GM19099 (cell line): ENCODE measurements around the gene CDC42BPB.

ENCODE experiments used
- POLR2A ChIP-seq: IDR thresholded peaks from 3 replicates; pipeline ENCODE4 v1.6.1; 2011; ENCODE audit warnings: low read depth; ENCODE audit not compliant: insufficient read length; ENCODE audit errors: extremely low read depth

The CDC42BPB gene, protein sequence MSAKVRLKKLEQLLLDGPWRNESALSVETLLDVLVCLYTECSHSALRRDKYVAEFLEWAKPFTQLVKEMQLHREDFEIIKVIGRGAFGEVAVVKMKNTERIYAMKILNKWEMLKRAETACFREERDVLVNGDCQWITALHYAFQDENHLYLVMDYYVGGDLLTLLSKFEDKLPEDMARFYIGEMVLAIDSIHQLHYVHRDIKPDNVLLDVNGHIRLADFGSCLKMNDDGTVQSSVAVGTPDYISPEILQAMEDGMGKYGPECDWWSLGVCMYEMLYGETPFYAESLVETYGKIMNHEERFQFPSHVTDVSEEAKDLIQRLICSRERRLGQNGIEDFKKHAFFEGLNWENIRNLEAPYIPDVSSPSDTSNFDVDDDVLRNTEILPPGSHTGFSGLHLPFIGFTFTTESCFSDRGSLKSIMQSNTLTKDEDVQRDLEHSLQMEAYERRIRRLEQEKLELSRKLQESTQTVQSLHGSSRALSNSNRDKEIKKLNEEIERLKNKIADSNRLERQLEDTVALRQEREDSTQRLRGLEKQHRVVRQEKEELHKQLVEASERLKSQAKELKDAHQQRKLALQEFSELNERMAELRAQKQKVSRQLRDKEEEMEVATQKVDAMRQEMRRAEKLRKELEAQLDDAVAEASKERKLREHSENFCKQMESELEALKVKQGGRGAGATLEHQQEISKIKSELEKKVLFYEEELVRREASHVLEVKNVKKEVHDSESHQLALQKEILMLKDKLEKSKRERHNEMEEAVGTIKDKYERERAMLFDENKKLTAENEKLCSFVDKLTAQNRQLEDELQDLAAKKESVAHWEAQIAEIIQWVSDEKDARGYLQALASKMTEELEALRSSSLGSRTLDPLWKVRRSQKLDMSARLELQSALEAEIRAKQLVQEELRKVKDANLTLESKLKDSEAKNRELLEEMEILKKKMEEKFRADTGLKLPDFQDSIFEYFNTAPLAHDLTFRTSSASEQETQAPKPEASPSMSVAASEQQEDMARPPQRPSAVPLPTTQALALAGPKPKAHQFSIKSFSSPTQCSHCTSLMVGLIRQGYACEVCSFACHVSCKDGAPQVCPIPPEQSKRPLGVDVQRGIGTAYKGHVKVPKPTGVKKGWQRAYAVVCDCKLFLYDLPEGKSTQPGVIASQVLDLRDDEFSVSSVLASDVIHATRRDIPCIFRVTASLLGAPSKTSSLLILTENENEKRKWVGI (N-terminal part only)

GRCh38 chr14:103057372-103058163 lies at the start of gene CDC42BPB:
Gene CDC42BPB (minus strand): TSS chr14:103057549. CDS start chr14:103057173, 376 bp downstream.
- no peak for TF ChIP-seq POLR2A

DNA sequence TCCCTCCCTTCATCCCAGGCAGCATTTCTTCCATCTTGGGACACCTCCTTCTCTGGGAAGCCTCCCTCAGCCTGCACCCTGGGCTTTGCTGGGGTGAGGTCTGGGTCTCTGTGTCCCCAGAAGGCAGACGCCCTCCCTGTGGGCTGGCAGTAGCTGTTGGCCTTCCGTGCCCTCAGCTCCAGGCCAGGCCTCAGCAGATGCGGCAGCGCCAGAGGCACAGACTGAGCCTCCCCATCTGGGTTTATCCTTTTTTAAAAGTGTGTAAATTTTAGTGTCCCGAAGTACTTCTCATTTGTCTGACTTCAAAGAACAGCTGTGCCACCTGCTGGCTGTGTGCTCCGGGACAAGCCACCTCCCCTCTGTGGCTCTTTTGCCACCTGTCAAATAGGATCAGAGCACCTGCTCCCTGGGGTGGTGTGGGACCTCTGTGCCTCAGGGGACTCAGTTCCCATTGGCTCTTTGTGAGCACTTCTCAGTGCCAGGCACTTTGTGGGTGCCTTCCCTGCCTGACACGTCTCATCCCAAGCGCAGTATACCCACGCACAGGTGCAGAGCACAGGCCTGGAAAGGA lies 48.3 kb upstream of the CDC42BPB start:
- no peak for TF ChIP-seq POLR2A

DNA sequence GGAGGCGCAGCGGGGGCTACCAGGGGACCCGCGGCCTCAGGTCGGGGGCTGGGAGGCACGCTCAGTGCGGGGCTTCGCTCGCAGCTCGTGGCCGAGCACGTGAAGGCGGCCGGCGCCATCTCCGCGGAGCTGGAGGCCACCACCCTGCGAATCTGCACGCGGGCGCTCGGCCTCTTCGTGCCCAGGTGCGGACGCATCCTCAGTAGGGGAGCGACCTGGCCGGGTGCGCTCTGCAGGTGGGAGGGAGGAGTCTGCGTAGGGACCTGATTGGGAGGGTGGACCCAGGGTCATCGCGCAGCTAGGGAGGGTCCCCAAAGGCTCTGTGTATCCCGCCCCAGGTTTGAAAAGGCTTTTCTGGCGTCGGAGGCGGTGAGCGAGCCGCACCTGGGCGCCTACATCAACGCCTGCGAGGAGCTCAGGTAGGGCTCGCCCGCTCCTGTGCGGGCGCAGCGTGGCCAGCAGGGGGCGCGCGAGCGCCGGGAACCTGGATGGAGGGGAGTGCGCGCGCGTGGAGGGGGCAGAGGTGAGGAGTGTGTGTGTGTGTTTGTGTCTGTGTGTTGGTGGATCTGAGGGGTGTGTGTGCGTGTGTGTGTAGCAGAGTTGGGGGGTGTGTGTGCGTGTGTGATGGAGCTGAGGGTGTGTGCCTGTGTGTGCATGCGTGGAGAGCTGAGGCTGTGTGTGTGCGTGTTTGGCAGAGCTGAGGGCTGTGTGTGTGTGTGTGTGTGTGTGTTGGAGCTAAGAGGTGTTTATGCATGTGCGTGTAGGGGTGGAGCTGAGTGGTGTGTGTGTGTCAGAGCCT lies 47.5 kb upstream of the CDC42BPB start:
- no peak for TF ChIP-seq POLR2A

DNA sequence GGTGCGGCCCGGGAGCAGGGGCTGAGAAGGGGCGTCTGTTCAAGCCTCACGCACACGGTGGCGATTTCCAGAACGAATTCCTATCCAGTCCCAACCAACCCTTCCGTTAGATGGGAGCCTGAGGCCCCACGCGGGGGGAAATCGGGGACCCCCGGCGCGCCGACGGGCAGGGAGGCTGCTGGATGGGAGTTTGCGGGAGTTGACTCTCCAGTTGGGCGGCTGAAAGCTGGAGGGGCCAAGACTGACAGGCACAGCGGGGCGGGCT lies 47.0 kb upstream of the CDC42BPB start:
- no peak for TF ChIP-seq POLR2A

GRCh38 chr14:103103461-103104388 lies 46.4 kb upstream of the CDC42BPB start:
- no peak for TF ChIP-seq POLR2A

DNA sequence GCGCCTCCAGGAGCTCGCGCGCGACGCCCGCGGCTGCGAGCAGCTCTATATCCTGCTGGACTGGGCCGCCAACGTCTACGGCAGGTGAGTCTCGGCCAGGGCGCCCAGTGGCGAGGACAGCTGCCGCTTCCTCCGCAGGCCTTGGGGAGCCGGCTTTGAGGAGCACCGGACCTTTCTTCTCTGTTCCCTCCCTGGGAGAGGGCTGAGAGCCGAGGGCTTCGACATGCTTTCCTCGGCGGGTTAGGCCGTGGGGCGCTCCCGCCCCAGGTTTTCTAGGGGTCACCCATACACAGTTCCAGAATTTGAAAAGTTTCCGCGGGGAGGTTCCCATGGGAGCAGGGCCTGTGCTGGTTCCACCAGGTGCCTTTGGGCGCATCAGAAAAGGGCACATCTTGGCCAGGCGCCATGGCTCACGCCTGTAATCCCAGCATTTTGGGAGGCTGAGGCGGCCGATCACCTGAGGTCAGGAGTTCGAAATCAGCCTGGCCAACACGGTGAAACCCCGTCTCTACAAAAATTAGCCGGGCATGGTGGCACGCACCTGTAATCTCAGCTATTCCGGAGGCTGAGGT lies 45.4 kb upstream of the CDC42BPB start:
- TF ChIP-seq POLR2A: no peak

GRCh38 chr14:103101963-103102688 lies 44.8 kb upstream of the CDC42BPB start:
- no peak for TF ChIP-seq POLR2A

DNA sequence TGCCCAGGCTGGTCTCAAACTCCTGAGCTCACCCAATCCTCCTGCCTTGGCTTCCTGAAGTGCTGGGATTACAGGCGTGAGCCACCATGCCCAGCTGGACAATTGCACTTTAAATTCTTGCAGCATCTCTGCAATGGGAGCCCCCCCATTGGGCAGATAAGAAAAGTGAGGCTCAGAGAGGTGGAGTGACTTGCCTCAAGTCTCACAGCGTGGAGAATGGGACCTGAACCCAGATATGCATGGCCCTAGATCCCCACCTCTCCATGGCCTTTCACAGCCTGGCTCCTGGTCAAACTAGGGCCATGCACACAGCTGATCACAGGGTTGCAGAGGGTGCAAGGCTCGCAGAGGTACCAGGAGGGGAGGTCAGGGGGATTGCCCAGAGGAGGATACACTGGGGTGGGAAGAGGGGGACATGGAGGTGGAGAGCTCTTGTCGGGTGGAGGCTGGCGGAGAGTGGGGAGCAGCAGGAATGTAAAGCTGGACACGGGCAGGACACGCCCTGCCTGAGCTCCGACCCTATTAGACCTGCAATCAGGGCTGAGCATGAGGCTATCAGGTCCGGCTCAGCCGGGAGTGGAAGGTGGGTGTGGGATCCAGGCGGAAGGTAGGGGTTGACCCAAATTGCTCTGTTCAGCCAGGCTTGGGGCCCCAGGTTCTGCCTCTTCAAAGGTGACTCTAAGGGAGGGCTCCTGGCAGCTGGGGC lies 44.1 kb upstream of the CDC42BPB start:
- TF ChIP-seq POLR2A: no peak

DNA sequence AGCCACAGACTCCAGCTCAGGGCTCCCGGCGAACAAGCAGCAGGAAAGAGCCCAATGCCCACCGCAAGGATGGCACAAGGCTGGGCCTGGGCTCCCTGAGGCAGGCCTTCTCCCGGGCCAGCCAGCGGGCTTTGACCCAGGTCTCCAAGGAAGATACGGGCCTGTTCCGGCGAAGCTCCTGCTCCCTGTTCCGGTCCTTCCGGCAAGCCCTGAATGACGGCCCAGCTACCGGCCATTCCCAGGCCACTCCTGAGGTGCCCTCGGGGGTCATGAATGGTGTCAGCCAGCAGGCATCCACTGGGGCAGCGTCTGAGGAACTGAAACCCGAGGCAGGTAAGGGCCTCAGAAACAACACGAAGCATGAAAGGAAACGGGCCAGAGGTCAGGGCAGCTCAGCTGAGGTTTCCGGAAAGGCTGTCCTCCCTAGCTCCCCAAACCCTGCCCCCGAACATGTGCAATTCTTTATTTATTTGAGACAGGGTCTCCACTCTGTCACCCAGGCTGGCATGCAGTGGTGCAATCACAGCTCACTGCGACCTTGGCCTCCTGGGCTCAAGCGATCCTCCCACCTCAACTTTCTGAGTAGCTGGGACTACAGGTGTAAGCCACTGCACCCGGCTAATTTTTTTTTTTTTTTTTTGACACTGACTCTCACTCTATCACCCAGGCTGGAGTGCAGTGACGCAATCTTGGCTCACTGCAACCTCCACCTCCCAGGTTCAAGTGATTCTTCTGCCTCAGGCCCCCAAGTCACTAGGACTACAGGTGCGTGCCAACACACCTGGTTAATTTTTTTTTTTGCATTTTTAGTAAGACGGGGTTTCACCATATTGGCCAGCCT lies 43.2 kb upstream of the CDC42BPB start:
- TF ChIP-seq POLR2A: no peak

DNA sequence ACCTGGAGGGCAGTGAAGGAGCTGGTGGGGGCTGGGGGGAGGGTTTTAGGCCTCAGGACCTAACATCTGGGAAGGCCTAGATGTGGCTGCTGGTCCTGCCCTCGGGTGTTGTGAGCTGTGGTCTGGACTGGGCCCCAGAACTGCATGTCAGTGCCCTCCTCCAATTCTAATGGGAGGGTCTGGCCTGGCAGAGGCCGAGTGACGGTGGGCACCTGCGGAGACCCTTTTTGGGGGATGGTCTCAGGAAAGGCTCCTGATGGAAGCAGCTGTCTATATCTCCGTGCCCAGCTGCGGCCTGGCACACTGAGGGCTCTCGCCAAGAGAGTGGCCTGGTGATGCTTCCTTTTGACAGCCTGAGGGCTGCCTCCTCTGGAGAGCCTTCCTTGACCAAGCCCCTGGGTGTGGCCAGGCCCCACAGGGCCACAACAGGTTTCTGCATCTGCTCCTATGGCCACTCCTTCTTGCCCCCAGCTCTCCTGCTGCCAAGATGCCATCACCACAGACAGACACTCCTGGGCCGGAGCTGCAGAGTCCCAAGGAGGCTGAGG lies 42.5 kb upstream of the CDC42BPB start:
- TF ChIP-seq POLR2A: no peak
